GM12878 (cell line): ENCODE measurements around the gene GABRB2. TPM values are rescaled to one million over a fixed set of nuclear protein-coding genes. Genes with fewer than 3 reads are reported as not detected.

ENCODE experiments used
- ATAC-seq: fragments of 200-7000 bp; cut with Tn5 transposase; 3 replicates; pipeline ENCODE4 v1.9.1; 2020; ENCODE audit warnings: mild to moderate bottlenecking, moderate library complexity
- BruUV-seq: library from RNA; stranded (reverse); fragments of 400-500 nt; replicated peaks from 2 replicates; lab custom pipeline; 2021; lab: Mats Ljungman, UMichigan
- CTCF ChIA-PET: fragments of 300-600 bp; sonication (Branson Sonifier 250); formaldehyde crosslinking; extraction: SDS; loops from one replicate; lab custom pipeline; 2021; ENCODE audit warnings: inconsistent platforms; lab: Yijun Ruan, JAX
- POLR2A ChIA-PET: fragments of 350-600 bp; formaldehyde crosslinking; extraction: SDS; loops from one replicate; lab custom pipeline; 2021; ENCODE audit warnings: inconsistent platforms; lab: Charles Lee
- RAD21 ChIA-PET: fragments of 300-600 bp; sonication (Branson Sonifier 250); formaldehyde crosslinking; loops from one replicate; lab custom pipeline; 2023; ENCODE audit warnings: antibody characterized with exemption; ENCODE audit not compliant: unreplicated experiment; lab: Charles Lee
- SMC1A ChIA-PET: fragments of 300-600 bp; sonication (Branson Sonifier 250); formaldehyde crosslinking; loops from one replicate; lab custom pipeline; 2023; ENCODE audit not compliant: unreplicated experiment, uncharacterized antibody; lab: Charles Lee
- DNase-seq: peaks from one replicate; pipeline ENCODE4 v3.0.0-alpha.2; 2011; ENCODE audit warnings: low read depth, low spot score
- FAIRE-seq: peaks from 3 replicates; lab custom pipeline; 2011; peaks lifted over from hg19 to GRCh38; lab: Jason Lieb, UNC
- H2AFZ ChIP-seq: 2 replicates; pipeline ENCODE4 v1.6.0; 2011; ENCODE audit warnings: low read depth, low read length, control low read depth; ENCODE audit not compliant: control insufficient read depth
- H3K27ac ChIP-seq: 2 replicates; pipeline ENCODE4 v1.5.1; 2011; ENCODE audit warnings: control low read depth; ENCODE audit not compliant: control insufficient read depth, insufficient read depth
- H3K27me3 ChIP-seq, 2 experiments: replicated peaks in 1 of 2; 2 replicates each; pipeline versions ENCODE4 v1.6.0 to v1.6.1; 2011; ENCODE audit warnings: low read length in 1 of 2; ENCODE audit not compliant: control insufficient read depth in 2 of 2, insufficient read depth in 2 of 2
- H3K36me3 ChIP-seq, 2 experiments: 2 replicates each; pipeline ENCODE4 v1.5.1; 2011; ENCODE audit warnings: low read length in 1 of 2; ENCODE audit not compliant: control insufficient read depth in 2 of 2, insufficient read depth in 2 of 2
- H3K4me1 ChIP-seq: 2 replicates; pipeline ENCODE4 v1.6.1; 2011; ENCODE audit warnings: mild to moderate bottlenecking, low read length, moderate library complexity, mixed read lengths; ENCODE audit not compliant: control insufficient read depth, insufficient read depth
- H3K4me2 ChIP-seq: 2 replicates; pipeline ENCODE4 v1.6.0; 2011; ENCODE audit warnings: control low read depth; ENCODE audit not compliant: control insufficient read depth, insufficient read depth
- H3K4me3 ChIP-seq: fragments of 200-600 bp; sonication (generic); 2 replicates; pipeline ENCODE4 v1.5.1; 2016
- H3K79me2 ChIP-seq: 2 replicates; pipeline ENCODE4 v1.6.0; 2011; ENCODE audit warnings: low read length; ENCODE audit not compliant: control insufficient read depth, insufficient read depth
- H3K9ac ChIP-seq: 2 replicates; pipeline ENCODE4 v1.8.0; 2011; ENCODE audit warnings: low read length, control low read depth, mixed read lengths; ENCODE audit not compliant: control insufficient read depth, insufficient read depth
- H3K9me3 ChIP-seq: replicated peaks from 3 replicates; pipeline ENCODE4 v1.5.1; 2011; ENCODE audit warnings: mild to moderate bottlenecking, low read length; ENCODE audit not compliant: control insufficient read depth, insufficient read depth
- H4K20me1 ChIP-seq: 2 replicates; pipeline ENCODE4 v1.6.0; 2011; ENCODE audit not compliant: control insufficient read depth, insufficient read depth
- CREB1 ChIP-seq: IDR thresholded peaks from 2 replicates; pipeline ENCODE4 v1.6.1; 2012; ENCODE audit warnings: low read depth, mild to moderate bottlenecking, inconsistent platforms
- PAX5 ChIP-seq: IDR thresholded peaks from 2 replicates; pipeline ENCODE4 v1.6.1; 2011; ENCODE audit warnings: low read depth, low read length, borderline replicate concordance
- SMAD1 ChIP-seq: fragments of 450-650 bp; IDR thresholded peaks from 2 replicates; pipeline ENCODE4 v1.6.1; 2018; ENCODE audit warnings: mild to moderate bottlenecking, low read depth; ENCODE audit not compliant: partially characterized antibody
- ZSCAN29 ChIP-seq: fragments of 450-650 bp; IDR thresholded peaks from 2 replicates; pipeline ENCODE4 v1.6.1; 2017; ENCODE audit warnings: mild to moderate bottlenecking, moderate library complexity
- WGBS: methylation state at CpG from one replicate; pipeline ENCODE4 v1.1.6; 2016; ENCODE audit warnings: low lambda C conversion rate; ENCODE audit not compliant: insufficient replicate concordance, insufficient coverage; ENCODE audit errors: missing lambda C conversion rate; 5-methylcytosine and 5-hydroxymethylcytosine counted together
- in situ Hi-C: fragments of 300-500 bp; cut with MboI; formaldehyde crosslinking; loops from 9 replicates; pipeline ENCODE4 v1.14.3; 2018; ENCODE audit warnings: mixed read lengths
- intact Hi-C: fragments of 100-400 bp; cut with micrococcal nuclease; formaldehyde crosslinking; loops from one replicate; pipeline ENCODE4 v1.14.2; 2022; ENCODE audit not compliant: unreplicated experiment
- polyA plus RNA-seq, 11 experiments: library from polyadenylated mRNA; depleted of rRNA in 4 of 11; unstranded in 6 of 11; stranded (reverse) in 5 of 11; fragments of >200 nt; fragmentation: Nextera tagmentation in 4 of 11; fragmentation: Illumina TruSeq in 1 of 11; extraction: Ambion mirVana in 4 of 11; extraction: Trizol in 1 of 11; gene quantifications; 1 replicate in 1 of 11; 2 replicates in 10 of 11; pipeline versions ENCODE4 v1.2.1 to v1.2.3, GENCODE V29; 2011 to 2016; ENCODE audit warnings: inconsistent platforms in 2 of 11, missing spikeins in 2 of 11, low read depth in 1 of 11
- total RNA-seq, 4 experiments: library from RNA; depleted of rRNA in 3 of 4; stranded (reverse); fragments of >200 nt in 3 of 4; fragmentation: Illumina TruSeq in 1 of 4; extraction: Trizol in 1 of 4; gene quantifications; 2 replicates each; pipeline versions ENCODE4 v1.2.1 to v1.2.3, GENCODE V29; 2013 to 2021
- TF ChIP-seq, protein P1 (sequence below): fragments of 450-650 bp; IDR thresholded peaks from 2 replicates; pipeline ENCODE4 v1.6.1; 2017; ENCODE audit warnings: mild to moderate bottlenecking, low read depth, inconsistent platforms; ENCODE audit not compliant: poor library complexity, severe bottlenecking
- TF ChIP-seq, protein P2 (sequence below): fragments of 450-650 bp; IDR thresholded peaks from 2 replicates; pipeline ENCODE4 v1.6.1; 2018; ENCODE audit warnings: borderline replicate concordance, mild to moderate bottlenecking; ENCODE audit not compliant: partially characterized antibody

The GABRB2 gene
- total and polyA plus RNA-seq, 10 of the 15 experiments (the other 5 are each of a cell fraction or from before 2014, with no cell fraction given): 0.12 to 0.85 (median 0.43) TPM

DNA sequence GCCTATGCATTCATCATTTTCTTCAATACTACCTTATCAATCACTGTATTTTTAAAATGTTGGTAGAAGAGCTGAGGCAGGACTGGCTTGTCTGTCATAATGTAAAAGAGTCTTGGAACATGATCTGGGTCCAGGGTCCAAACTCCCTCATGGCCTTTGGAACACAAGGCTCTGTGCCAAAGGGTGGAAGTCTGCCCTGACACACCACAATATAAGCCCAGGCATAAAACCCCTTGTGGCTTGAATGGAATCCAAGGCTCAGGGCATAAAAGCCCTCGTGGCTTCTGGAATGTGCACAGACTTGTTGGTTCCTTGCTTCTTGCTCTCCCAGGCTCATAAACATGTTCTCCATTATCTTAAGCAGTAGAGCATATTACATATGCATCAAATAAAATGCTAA, 48.0 kb downstream of the GABRB2 start:
- no peak overlapping the region for H3K27ac ChIP-seq
- RAD21 ChIA-PET: no interaction called here
- no peaks in the 10 kb centered on the region; the same call in 2 of the 3 replicates for H3K9me3 ChIP-seq
- POLR2A ChIA-PET: no interaction called here
- H3K36me3 ChIP-seq: no peaks in the 10 kb centered on the region
- no peak overlapping the region for H3K4me2 ChIP-seq
- intact Hi-C loops (no loop called here), in situ Hi-C loops (no loop called here)
- FAIRE-seq (no peak), DNase-seq (no peak), ATAC-seq (no peak)
- H3K79me2 ChIP-seq: no peaks in the 10 kb centered on the region
- TF ChIP-seq, protein P1, sequence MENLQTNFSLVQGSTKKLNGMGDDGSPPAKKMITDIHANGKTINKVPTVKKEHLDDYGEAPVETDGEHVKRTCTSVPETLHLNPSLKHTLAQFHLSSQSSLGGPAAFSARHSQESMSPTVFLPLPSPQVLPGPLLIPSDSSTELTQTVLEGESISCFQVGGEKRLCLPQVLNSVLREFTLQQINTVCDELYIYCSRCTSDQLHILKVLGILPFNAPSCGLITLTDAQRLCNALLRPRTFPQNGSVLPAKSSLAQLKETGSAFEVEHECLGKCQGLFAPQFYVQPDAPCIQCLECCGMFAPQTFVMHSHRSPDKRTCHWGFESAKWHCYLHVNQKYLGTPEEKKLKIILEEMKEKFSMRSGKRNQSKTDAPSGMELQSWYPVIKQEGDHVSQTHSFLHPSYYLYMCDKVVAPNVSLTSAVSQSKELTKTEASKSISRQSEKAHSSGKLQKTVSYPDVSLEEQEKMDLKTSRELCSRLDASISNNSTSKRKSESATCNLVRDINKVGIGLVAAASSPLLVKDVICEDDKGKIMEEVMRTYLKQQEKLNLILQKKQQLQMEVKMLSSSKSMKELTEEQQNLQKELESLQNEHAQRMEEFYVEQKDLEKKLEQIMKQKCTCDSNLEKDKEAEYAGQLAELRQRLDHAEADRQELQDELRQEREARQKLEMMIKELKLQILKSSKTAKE: no peak
- TF ChIP-seq, protein P2, sequence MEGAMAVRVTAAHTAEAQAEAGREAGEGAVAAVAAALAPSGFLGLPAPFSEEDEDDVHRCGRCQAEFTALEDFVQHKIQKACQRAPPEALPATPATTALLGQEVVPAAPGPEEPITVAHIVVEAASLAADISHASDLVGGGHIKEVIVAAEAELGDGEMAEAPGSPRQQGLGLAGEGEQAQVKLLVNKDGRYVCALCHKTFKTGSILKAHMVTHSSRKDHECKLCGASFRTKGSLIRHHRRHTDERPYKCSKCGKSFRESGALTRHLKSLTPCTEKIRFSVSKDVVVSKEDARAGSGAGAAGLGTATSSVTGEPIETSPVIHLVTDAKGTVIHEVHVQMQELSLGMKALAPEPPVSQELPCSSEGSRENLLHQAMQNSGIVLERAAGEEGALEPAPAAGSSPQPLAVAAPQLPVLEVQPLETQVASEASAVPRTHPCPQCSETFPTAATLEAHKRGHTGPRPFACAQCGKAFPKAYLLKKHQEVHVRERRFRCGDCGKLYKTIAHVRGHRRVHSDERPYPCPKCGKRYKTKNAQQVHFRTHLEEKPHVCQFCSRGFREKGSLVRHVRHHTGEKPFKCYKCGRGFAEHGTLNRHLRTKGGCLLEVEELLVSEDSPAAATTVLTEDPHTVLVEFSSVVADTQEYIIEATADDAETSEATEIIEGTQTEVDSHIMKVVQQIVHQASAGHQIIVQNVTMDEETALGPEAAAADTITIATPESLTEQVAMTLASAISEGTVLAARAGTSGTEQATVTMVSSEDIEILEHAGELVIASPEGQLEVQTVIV: no peak
- TF ChIP-seq SMAD1 (no peak), CREB1 (no peak), ZSCAN29 (no peak), PAX5 (no peak)
- H4K20me1 ChIP-seq: no peaks in the 10 kb centered on the region
- H3K4me3 ChIP-seq: no peak overlapping the region
- WGBS: 0% methylated on average over 1 of the region's 1 CpG
- CTCF ChIA-PET: no interaction called here
- no TSS peak for BruUV-seq
- no peak overlapping the region for H3K9ac ChIP-seq
- no peaks in the 10 kb centered on the region for H3K27me3 ChIP-seq
- SMC1A ChIA-PET: interaction anchor here (0.6 to 0.9 kb wide), 2 partner anchors 13 to 152 kb away, joined by 3 read pairs; no protein-coding TSS in a partner anchor
- H2AFZ ChIP-seq: no peak overlapping the region
- no peaks in the 10 kb centered on the region for H3K4me1 ChIP-seq
